Peyer's patch (tissue), 4 donors: Measurements from ENCODE around the gene C12orf43. TPM values are rescaled to one million over a fixed set of nuclear protein-coding genes. Genes with fewer than 3 reads are reported as not detected.
A peak's percentile ranks its signal among the peaks of the same experiment; 100 is the strongest.
"Not testable (repeated sequence)": the region's sequence is repeated elsewhere in the genome, so short reads cannot be mapped to it uniquely, and the experiment has no call there.

ENCODE experiments used
- DNase-seq, 3 donors: peaks; one replicate each; pipeline ENCODE4 v3.0.0-alpha.2; 2017 to 2019
- H3K27ac ChIP-seq, 4 donors: fragments of 200-600 bp; sonication (generic); one replicate each; pipeline ENCODE4 v1.5.1; 2016 to 2019
- H3K27me3 ChIP-seq, 2 donors: fragments of 200-600 bp; sonication (generic); one replicate each; pipeline ENCODE4 v1.5.1; 2019
- H3K36me3 ChIP-seq, 3 donors: fragments of 200-600 bp; sonication (generic); one replicate each; pipeline ENCODE4 v1.5.1; 2016 to 2019
- H3K4me1 ChIP-seq, 4 donors: fragments of 200-600 bp; sonication (generic); one replicate each; pipeline ENCODE4 v1.5.1; 2016 to 2019
- H3K4me3 ChIP-seq, 4 donors: fragments of 200-600 bp; sonication (generic); 1 replicate in 3 of 4; 2 replicates in 1 of 4; pipeline ENCODE4 v1.5.1; 2016 to 2019; ENCODE audit warnings: mild to moderate bottlenecking in 1 of 4
- H3K9me3 ChIP-seq, 4 donors: fragments of 200-600 bp; sonication (generic); one replicate each; pipeline ENCODE4 v1.5.1; 2016 to 2019; ENCODE audit warnings: mild to moderate bottlenecking in 1 of 4
- CTCF ChIP-seq, 6 experiments: fragments of 450-650 bp in 4 of 6; fragments of 200-600 bp in 2 of 6; sonication (generic) in 1 of 6; IDR thresholded peaks; one replicate each; pipeline ENCODE4 v1.5.1; 2017 to 2019; ENCODE audit warnings: antibody characterized with exemption in 6 of 6, mild to moderate bottlenecking in 3 of 6, moderate library complexity in 1 of 6
- POLR2A ChIP-seq, 2 donors: fragments of 450-650 bp; IDR thresholded peaks; one replicate each; pipeline ENCODE4 v1.5.1; 2017; ENCODE audit warnings: antibody characterized with exemption in 2 of 2, mild to moderate bottlenecking in 2 of 2, moderate library complexity in 2 of 2
- total RNA-seq, 4 donors: library from RNA; depleted of rRNA; stranded (reverse); fragments of >200 nt; gene quantifications; one replicate each; pipeline ENCODE4 v1.1.0, GENCODE V29; 2016

The C12orf43 gene
- total RNA-seq, 4 donors from 2014 or later: 7.6 to 16.5 (median 12.0) TPM

- Histone ChIP-seq H3K9me3 (no peaks in the 10 kb centered on the region), H3K4me3 (no peak overlapping the region), H3K27ac (no peak overlapping the region), H3K4me1 (no peaks in the 10 kb centered on the region), H3K36me3 (no peaks in the 10 kb centered on the region), H3K27me3 (no peaks in the 10 kb centered on the region)
- no peak for TF ChIP-seq CTCF (IDR thresholded peaks at IDR 0.05)
- no peak for TF ChIP-seq POLR2A (IDR thresholded peaks at IDR 0.05)
- no peak for DNase-seq
These were observed 34.4 kb upstream of the C12orf43 start for GRCh38 chr12:121050725-121051124.

GRCh38 chr12:121048442-121048841 lies 32.2 kb upstream of the C12orf43 start:
- Histone ChIP-seq H3K9me3 (no peaks in the 10 kb centered on the region), H3K4me1 (no peaks in the 10 kb centered on the region), H3K4me3 (no peak overlapping the region), H3K27me3 (no peaks in the 10 kb centered on the region), H3K36me3 (no peaks in the 10 kb centered on the region), H3K27ac (no peak overlapping the region)
- no peak for DNase-seq
- no peak for TF ChIP-seq CTCF (IDR thresholded peaks at IDR 0.05)
- TF ChIP-seq POLR2A (IDR thresholded peaks at IDR 0.05): no peak

- not testable (repeated sequence) for H3K4me3 ChIP-seq, H3K27ac ChIP-seq, H3K4me1 ChIP-seq, H3K36me3 ChIP-seq, H3K9me3 ChIP-seq, H3K27me3 ChIP-seq, DNase-seq
These were observed 31.1 kb upstream of the C12orf43 start for GRCh38 chr12:121047400-121047799.

GRCh38 chr12:121043067-121043466 lies 26.8 kb upstream of the C12orf43 start:
- Histone ChIP-seq H3K27ac (no peak overlapping the region), H3K4me1 (no peaks in the 10 kb centered on the region)

GRCh38 chr12:121038861-121039668 lies 22.8 kb upstream of the C12orf43 start, which contains the start of gene OASL:
Gene OASL (minus strand): TSS chr12:121039246. CDS start chr12:121038971, 275 bp downstream.
- Histone ChIP-seq H3K9me3 (peaks cover 0 to 3% (median 0%) of the 10 kb centered on the region in 4 donors), H3K4me3 (peak within 1 kb of the TSS; percentile 24 to 56 (median 53)), H3K4me1 (peaks cover 0 to 5% (median 0%) of the 10 kb centered on the region in 4 donors), H3K27ac (peak within 1 kb of the TSS in 3 of 4 donors; percentile 20 to 69 (median 65)), H3K36me3 (no peaks in the 10 kb centered on the region), H3K27me3 (no peaks in the 10 kb centered on the region)
- TF ChIP-seq CTCF (IDR thresholded peaks at IDR 0.05) (no peak), POLR2A (IDR thresholded peaks at IDR 0.05) (peak; percentile 41 to 56)
- DNase-seq: peak; percentile 43 to 73 (median 72)

More at GRCh38 chr12:121043067-121043466, 26.8 kb upstream of the C12orf43 start:
- no peak for TF ChIP-seq CTCF (IDR thresholded peaks at IDR 0.05)
- TF ChIP-seq POLR2A (IDR thresholded peaks at IDR 0.05): no peak
- no peaks in the 10 kb centered on the region for H3K27me3 ChIP-seq
- no peaks in the 10 kb centered on the region for H3K36me3 ChIP-seq
- no peak for DNase-seq
- no peak overlapping the region for H3K4me3 ChIP-seq
- H3K9me3 ChIP-seq: no peaks in the 10 kb centered on the region

GRCh38 chr12:121036810-121037326 lies 20.6 kb upstream of the C12orf43 start:
- Histone ChIP-seq H3K9me3 (peaks cover 0 to 3% (median 0%) of the 10 kb centered on the region in 4 donors), H3K4me3 (no peak overlapping the region), H3K4me1 (peaks cover 0 to 5% (median 0%) of the 10 kb centered on the region in 4 donors), H3K27me3 (no peaks in the 10 kb centered on the region), H3K36me3 (no peaks in the 10 kb centered on the region), H3K27ac (no peak overlapping the region)
- TF ChIP-seq POLR2A (IDR thresholded peaks at IDR 0.05) (no peak), CTCF (IDR thresholded peaks at IDR 0.05) (no peak)
- no peak for DNase-seq
